ENCODE data around the gene UCK2. TPM values are rescaled to one million over a fixed set of nuclear protein-coding genes. Genes with fewer than 3 reads are reported as not detected.

Gene UCK2
- total and polyA plus RNA-seq, 8 donors = 8.6 to 25.7 (median 20.8) TPM

GRCh38 chr1:165828103-165828668, 772 bp downstream of the UCK2 start:
- H3K27ac ChIP-seq = peak overlapping the region; percentile 57 to 80
- peaks cover 0 to 20% of the 10 kb centered on the region in 2 donors for H3K27me3 ChIP-seq
- H3K4me3 ChIP-seq = peak overlapping the region; percentile 76 to 85
- peaks cover 4 to 16% of the 10 kb centered on the region in 2 donors for H3K4me1 ChIP-seq
- no peaks in the 10 kb centered on the region for H3K36me3 ChIP-seq
- H3K9me3 ChIP-seq = no peaks in the 10 kb centered on the region
- ATAC-seq = peak; percentile 61
- intact Hi-C loops (cut with DNase I) = loop anchor here in 1 of 2 donors (10.0 kb wide), 1 partner anchor 77 kb away; no protein-coding TSS in a partner anchor
- peak; percentile 46 to 88 (median 57) for DNase-seq
- TF ChIP-seq, protein P1, sequence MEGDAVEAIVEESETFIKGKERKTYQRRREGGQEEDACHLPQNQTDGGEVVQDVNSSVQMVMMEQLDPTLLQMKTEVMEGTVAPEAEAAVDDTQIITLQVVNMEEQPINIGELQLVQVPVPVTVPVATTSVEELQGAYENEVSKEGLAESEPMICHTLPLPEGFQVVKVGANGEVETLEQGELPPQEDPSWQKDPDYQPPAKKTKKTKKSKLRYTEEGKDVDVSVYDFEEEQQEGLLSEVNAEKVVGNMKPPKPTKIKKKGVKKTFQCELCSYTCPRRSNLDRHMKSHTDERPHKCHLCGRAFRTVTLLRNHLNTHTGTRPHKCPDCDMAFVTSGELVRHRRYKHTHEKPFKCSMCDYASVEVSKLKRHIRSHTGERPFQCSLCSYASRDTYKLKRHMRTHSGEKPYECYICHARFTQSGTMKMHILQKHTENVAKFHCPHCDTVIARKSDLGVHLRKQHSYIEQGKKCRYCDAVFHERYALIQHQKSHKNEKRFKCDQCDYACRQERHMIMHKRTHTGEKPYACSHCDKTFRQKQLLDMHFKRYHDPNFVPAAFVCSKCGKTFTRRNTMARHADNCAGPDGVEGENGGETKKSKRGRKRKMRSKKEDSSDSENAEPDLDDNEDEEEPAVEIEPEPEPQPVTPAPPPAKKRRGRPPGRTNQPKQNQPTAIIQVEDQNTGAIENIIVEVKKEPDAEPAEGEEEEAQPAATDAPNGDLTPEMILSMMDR (IDR thresholded peaks at IDR 0.05) = no peak

DNA sequence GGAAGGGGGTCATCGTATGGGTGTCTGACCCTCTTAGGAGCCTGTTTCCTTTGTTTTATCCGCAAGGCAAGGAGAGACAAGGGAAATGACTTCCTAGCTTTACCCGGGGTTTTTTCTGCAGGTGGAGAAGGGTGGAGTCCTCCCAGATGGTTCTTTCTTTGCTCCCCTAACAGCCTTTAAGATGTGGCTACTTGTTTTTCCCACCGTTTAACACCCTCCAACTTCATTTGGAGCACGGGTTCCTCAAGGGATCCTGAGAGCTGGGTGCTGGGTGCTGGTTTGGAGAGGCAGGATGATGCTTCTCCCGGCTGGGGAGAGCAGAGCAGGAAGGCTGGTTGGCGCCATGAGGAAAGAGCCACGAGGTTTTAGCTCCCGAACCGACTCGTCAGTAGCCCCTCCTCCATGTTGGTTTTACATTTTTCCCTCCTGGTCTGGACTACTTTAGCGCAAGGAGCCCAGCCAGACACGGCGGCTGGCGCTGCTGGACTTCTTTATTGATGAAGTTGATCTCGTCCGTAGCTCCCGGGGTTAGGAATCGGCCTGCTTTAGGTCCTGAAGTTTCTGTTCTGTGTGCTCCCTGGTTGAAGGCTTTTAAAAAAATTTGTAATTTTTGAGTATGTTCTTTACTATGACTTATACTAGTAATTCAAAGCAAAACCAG, 1.4 kb downstream of the UCK2 start:
- Histone ChIP-seq H3K36me3 (no peaks in the 10 kb centered on the region), H3K27ac (peak overlapping the region; percentile 57 to 80), H3K9me3 (no peaks in the 10 kb centered on the region), H3K27me3 (peaks cover 0 to 23% of the 10 kb centered on the region in 2 donors), H3K4me3 (peak overlapping the region; percentile 76 to 85), H3K4me1 (peaks cover 4 to 16% of the 10 kb centered on the region in 2 donors)
- ATAC-seq (peak; percentile 51), DNase-seq (peak in 3 of 4 donors; percentile 39 to 69 (median 60))
- TF ChIP-seq, protein P1 (IDR thresholded peaks at IDR 0.05) = no peak
- intact Hi-C loops (cut with DNase I) = loop anchor here in 1 of 2 donors (10.0 kb wide), 1 partner anchor 76 kb away; no protein-coding TSS in a partner anchor

DNA sequence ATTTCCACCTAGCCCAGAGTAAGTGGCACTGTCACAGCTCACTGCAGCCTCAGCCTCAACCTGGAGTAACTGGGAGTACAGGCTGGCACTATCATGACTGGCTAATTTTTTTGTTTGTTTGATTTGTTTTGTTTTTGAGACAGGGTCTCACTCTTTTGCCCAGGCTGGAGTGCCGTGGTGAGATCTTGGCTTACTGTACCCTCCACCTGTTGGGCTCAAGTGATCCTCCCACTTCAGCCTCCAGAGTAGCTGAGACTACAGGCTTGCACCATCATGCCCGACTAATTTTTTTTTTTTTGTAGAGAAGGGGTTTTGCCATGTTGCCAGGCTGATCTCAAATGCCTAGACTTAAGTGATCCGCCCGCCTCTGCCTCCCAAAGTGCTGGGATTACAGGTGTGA, 2.5 kb downstream of the UCK2 start:
- peaks cover 4 to 16% of the 10 kb centered on the region in 2 donors for H3K4me1 ChIP-seq
- H3K27me3 ChIP-seq = peaks cover 0 to 23% of the 10 kb centered on the region in 2 donors
- no peaks in the 10 kb centered on the region for H3K36me3 ChIP-seq
- intact Hi-C loops (cut with DNase I) = loop anchor here in 1 of 2 donors (10.0 kb wide), 1 partner anchor 75 kb away; no protein-coding TSS in a partner anchor
- H3K9me3 ChIP-seq = no peaks in the 10 kb centered on the region
- TF ChIP-seq, protein P1 (IDR thresholded peaks at IDR 0.05) = no peak
- DNase-seq = no peak
- no peak overlapping the region for H3K27ac ChIP-seq
- ATAC-seq = no peak
- no peak overlapping the region for H3K4me3 ChIP-seq

- Histone ChIP-seq H3K9me3 (no peaks in the 10 kb centered on the region), H3K4me3 (no peak overlapping the region), H3K36me3 (no peaks in the 10 kb centered on the region), H3K27me3 (peaks cover 0 to 22% of the 10 kb centered on the region in 2 donors), H3K27ac (no peak overlapping the region), H3K4me1 (peaks cover 4 to 16% of the 10 kb centered on the region in 2 donors)
- no peak for DNase-seq
- intact Hi-C loops (cut with DNase I) = no loop called here
- TF ChIP-seq, protein P1 (IDR thresholded peaks at IDR 0.05) = no peak
- ATAC-seq = no peak
Measured at GRCh38 chr1:165831146-165831545, 3.7 kb downstream of the UCK2 start.

GRCh38 chr1:165832902-165833301, 5.5 kb downstream of the UCK2 start:
- H3K4me1 ChIP-seq = peaks cover 0 to 22% of the 10 kb centered on the region in 2 donors
- intact Hi-C loops (cut with DNase I) = no loop called here
- TF ChIP-seq, protein P1 (IDR thresholded peaks at IDR 0.05) = no peak
- no peaks in the 10 kb centered on the region for H3K36me3 ChIP-seq
- H3K27ac ChIP-seq = no peak overlapping the region
- H3K9me3 ChIP-seq = no peaks in the 10 kb centered on the region
- ATAC-seq (no peak), DNase-seq (no peak)
- no peak overlapping the region for H3K4me3 ChIP-seq
- peaks cover 0 to 22% of the 10 kb centered on the region in 2 donors for H3K27me3 ChIP-seq

Measured in left lung (tissue), 10 donors.